PC-9 (cell line): ENCODE data around the gene PRKCB.

Source experiments
- EZH2 ChIP-seq: fragments of 200-600 bp; sonication (generic); IDR thresholded peaks from 2 replicates; pipeline ENCODE4 v1.8.0; 2017; ENCODE audit warnings: antibody characterized with exemption, low read depth
- TF ChIP-seq, protein P1 (sequence below): fragments of 200-600 bp; sonication (generic); conservative IDR thresholded peaks from 2 replicates; pipeline ENCODE4 v1.6.1; 2017; ENCODE audit warnings: mixed run types, antibody characterized with exemption, mild to moderate bottlenecking, moderate library complexity

DNA sequence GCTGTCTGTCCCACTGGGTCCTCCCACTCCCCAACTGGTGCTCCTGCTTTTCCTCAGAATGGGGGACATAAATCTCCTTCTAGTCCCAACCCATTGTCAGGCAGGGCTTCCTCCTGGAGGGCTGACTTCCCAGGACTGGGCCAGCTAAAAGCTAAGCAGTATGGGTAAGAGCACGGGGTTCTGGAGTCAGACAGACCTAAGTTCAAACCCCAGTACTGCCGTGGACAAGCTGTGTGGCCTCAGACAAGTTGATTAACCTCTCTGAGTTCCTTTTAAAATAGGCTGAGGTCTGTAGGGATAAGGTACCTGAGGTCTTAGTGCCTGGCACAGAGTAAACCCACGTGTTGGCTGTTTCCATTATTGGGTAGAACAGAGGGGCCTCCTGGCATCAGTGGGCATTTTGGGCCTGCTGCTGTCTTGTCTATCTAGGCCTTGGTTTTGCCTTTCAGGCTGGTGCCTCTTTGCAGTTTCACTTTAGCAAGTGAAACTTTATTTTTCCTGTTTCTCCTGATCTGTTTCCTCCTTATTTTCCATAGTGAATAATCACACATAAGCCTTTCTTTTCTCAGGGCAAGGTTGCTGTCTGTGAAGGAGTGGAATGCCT, 114.6 kb downstream of the PRKCB start:
- TF ChIP-seq, protein P1, sequence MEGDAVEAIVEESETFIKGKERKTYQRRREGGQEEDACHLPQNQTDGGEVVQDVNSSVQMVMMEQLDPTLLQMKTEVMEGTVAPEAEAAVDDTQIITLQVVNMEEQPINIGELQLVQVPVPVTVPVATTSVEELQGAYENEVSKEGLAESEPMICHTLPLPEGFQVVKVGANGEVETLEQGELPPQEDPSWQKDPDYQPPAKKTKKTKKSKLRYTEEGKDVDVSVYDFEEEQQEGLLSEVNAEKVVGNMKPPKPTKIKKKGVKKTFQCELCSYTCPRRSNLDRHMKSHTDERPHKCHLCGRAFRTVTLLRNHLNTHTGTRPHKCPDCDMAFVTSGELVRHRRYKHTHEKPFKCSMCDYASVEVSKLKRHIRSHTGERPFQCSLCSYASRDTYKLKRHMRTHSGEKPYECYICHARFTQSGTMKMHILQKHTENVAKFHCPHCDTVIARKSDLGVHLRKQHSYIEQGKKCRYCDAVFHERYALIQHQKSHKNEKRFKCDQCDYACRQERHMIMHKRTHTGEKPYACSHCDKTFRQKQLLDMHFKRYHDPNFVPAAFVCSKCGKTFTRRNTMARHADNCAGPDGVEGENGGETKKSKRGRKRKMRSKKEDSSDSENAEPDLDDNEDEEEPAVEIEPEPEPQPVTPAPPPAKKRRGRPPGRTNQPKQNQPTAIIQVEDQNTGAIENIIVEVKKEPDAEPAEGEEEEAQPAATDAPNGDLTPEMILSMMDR: no peak
- no peak for TF ChIP-seq EZH2
